CD4-positive, alpha-beta T cell treated with Interleukin-6 at 100 ng/mL for 8 hours (primary cell): ENCODE measurements around the gene IQCH.

Experiments used
- DNase-seq: peaks from one replicate; pipeline ENCODE4 v3.0.0-alpha.2; 2020; ENCODE audit warnings: mixed read lengths, low spot score

IQCH gene

DNA sequence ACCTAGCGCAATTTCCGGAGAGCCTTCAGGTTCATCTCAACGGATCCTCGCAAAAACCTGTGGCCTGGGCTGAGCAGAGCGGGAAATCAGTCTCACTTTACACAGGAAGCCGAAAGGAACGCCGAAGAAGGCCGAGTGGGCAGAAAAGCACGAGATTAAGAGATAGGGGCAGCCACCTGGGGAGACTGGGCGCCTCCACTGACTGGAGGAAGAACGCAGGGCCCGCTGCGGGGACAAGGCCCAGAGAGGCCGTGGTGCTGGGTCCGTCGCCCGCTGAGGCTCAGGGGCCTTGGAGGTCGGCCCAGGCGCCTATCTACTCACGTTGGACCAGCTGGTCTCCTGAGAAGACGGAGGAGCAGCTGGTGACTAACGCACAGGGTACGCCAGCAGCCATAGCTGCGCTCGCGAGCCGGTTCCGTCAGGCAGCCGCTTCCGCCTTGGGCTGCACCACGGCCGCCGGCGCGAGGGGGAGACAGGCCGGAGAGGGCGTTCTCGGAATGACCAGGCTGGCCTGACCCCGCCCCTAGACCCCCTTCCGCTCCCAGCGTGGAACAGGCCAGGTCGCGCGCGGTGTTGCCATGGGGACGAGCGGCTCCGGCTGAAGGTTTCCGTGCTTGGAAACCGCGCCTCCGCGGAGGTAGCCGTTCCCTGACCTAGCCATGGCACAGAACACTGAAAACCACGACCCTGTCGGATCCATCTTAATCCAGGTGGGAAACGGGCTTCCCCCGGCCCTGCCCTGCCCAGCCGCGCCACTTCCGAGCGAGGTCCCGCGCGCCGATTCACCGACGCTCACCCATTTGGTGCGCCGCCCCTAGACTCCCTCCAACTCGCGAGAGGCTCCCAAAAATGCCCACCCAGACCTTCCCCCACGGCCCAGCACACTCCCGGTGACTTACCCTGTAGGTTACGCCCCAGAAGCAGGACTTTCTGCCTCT is at the start of gene IQCH, which contains the start of gene AAGAB:
TSS of gene IQCH (plus strand) at position 549 of the 938 bp plus-strand sequence. CDS start at position 660, 111 bp downstream.
TSS of gene AAGAB (minus strand) at position 424 of the 938 bp plus-strand sequence. CDS start at position 394, 30 bp downstream.
- peak; percentile 96 for DNase-seq

DNA sequence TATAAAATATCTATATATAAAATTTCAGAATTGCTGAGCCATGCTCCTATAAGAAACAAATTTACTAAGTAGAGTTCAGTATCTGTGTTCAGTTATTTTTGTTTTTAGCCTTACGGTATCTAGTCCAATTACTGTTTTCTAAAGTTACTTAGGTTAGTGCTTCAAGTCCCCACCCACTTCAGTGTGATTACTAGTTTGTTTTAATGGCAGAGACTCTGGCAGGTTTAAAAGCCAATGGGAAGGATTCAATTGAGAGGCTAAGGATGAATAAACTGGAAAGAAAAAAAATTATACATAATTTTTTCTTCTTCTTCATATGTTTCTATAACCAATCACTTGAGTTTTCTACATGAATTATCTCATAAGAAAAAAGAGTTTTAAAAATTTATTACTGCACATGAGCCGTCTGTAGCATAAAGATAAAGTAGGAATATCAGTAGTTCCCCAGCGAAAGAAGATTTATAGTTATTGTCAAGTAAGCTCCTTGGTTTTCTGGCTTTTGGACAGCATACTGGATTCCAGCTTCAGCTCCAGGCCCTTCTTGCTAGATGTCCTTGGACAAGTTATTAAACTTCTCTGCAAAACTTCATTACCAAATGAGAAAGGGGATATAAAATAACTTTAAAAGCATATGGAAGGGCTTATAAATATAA is 46.9 kb upstream of the IQCH start:
- DNase-seq: no peak

DNA sequence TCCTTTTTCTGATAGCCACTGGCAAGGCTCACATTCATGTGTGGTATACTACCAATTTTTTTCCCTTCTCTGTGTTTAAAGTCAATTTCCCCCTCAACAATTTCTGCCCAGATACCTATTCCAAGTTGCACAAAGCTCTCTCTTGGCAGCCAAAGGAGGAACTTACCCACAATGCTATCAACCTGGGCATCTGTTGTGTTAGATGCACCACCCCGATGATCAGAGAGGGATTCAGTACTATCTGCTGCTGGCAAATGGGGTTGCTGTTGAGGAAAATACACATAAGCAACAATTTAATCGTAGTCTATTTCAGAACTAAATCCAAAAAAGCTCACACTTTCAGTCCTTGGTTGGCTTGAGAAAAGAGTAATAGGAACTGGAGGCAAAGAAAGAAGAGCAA is 46.2 kb upstream of the IQCH start:
- no peak for DNase-seq

DNA sequence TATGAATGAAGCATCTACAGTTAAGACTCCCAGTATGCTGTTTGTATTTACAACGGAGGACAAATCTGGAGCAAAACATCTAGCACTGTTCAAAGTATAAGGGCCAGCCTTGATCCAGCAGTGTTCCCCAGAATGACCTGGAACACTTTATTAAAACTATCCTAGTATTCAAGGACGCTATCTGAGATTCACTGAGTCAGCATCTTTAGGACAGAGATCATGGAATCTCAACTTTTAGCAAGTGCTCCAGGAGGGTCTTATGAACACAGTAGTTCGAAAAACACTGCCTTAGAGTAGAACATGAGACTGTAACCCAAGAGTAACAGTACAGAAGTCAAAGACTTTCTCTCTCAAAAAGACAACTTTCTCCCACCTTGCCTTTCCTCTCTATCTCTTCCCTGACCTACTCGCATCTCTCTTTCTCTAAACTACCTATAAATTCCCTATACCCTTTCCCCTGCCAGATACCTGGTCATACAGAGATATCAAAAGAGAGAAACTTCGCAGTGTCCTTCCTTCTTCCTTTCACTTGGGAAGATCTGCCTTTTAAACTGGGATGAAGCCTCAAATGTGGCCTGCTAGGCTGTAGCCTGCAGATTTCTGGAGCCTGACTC is 43.9 kb upstream of the IQCH start:
- DNase-seq: no peak

DNA sequence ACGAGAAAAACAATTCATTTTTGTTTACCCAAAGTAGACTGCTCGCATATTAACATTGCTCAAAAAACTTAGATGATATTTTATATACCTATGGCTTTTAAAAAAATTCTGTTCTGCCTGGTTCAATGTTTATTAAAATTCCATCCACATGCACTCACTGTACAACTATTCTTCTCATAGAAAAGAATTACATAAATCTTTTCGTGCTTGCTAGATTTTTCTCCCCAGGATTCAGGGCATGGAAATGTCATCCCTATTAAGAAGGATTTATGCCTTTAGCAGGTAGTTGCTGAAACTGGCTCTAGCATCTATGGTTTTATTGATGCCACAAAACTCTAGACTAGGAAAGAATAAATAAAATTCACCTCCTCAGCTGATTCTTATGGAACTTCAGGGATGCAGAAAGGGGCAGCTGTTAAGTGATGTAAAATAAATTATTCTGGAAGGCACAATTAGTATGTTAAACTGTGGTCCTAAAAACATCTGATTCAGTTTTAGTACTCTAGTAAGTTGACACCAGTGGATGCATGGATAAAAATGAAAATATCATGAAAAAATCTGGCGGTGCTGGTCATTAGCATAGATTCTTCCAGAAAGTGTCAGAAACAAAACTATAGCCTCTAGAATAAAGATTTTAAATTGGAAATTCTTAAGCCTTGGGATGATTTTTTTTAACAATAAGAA is 41.8 kb upstream of the IQCH start:
- no peak for DNase-seq

DNA sequence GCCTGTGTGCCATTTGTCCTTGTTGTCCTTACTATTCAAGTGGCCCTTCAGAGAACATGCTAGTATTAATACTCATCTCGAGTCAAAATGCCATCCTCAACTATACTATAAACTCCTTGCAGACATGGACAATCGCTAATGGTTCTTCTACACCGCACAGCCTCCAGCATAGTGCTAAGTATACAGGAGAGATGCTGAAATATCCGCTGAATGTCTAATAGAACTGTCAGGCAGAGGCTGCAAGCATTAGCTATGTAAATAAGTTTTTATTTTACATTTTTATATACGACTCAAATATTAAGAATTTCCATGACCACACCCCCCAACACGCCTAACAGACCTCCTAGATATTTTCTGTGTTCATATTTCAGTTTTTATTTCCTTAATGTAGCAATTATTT is 39.5 kb upstream of the IQCH start:
- DNase-seq: no peak

DNA sequence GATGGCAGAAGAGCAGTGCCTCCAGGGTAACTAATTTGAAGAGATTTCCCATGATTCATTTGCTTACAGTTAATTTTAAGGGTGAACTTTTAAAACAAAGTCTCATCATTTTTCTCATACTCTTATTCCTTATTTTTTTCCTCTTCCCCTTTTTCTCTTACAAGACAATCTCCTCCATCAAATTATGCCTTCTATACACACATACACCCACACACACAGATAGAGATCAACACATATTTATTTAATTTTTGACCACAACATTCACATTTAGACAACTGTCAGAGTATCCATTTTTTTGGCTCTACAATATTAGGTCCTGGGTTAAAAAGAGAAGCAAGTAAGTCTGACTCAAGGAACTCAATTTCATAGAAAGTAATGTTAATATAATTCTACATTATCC is 37.7 kb upstream of the IQCH start:
- no peak for DNase-seq

DNA sequence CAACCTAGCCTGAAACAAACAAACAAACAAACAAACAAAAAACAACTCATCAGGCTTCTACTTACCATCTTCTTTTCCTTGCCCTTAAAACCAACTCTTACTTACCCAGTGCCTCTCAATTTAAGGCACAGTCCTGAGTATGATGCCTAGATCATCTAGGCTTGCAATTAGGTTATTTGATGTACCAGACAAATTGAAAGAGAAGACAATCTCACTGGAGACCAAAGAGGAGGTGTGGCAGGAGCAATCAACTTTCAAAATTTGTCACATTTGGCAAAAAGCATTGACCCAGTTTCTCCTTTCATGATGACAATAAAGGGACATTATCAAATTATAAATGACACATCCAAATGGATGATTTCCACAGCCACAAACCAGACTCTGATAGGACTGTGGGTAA is 36.2 kb upstream of the IQCH start:
- DNase-seq: no peak

DNA sequence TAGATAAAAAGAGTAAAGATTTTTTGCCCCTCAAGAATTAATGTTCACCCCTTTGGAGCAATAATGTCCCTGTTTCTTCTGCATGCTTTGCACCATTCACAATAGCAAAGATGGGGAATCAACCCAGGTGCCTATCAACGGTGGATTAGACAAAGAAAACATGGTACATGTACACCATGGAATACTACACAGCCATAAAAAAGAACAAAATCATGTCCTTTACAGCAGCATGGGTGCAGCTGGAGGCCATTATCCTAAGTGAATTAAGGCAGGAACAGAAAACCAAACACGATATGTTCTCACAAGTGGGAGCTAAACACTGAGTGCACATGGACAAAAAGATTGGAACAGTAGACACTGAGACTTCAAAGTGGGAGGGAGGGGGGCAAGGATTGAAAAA is 35.3 kb upstream of the IQCH start:
- DNase-seq: no peak

DNA sequence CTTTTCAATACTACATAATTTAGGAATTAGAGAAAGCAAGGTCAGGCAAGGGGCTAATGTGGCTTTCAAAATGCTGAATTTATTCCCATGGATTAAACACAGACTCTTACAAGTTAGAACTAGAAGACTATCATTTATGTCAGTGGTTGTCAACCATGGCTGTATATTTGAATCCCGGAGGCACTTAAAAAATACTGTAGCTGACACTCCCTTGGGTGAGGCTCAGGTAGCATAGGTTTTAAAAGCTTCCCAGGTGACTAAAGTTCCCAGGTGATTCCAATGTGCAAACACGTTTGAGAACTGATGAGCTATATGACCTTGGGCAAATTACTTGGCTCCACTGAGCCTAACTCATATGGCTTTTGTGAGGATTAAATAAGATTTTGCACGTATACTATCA is 29.7 kb upstream of the IQCH start:
- no peak for DNase-seq

DNA sequence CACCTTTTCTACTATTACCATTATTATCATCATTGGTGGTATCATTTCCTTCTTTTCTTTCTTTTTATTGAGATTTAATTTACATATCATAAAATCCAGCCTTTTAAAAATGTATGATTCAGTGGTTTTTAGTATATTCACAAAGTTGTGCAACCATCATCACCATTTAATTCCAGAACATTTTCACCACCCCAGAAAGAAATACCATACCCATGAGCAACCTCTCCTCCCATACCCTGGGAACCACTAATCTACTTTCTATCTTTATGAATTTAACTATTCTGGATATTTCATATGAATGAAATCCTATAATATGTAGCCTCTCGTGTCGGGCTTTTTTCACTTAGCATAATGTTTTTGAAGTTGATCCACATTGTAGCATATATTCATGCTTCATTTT is 29.2 kb upstream of the IQCH start:
- DNase-seq: no peak

DNA sequence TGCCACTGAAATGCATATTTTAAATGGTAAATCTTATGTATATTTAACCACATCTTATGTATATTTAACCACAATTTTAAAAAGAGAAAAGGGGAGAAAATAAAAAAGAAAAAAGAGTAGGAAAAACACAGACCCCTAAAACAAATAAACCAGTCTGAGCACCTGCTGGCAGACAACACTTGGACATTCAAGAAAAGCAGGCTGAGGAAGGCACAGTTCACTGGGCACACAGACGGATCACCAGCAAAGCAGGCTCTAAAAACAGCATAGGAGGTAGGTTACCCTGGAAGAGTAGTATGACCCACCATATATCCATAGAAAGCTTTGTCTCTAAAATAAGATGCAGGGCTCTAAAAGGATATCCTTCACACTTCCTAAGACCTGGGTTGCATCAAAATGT is 27.2 kb upstream of the IQCH start:
- DNase-seq: no peak

DNA sequence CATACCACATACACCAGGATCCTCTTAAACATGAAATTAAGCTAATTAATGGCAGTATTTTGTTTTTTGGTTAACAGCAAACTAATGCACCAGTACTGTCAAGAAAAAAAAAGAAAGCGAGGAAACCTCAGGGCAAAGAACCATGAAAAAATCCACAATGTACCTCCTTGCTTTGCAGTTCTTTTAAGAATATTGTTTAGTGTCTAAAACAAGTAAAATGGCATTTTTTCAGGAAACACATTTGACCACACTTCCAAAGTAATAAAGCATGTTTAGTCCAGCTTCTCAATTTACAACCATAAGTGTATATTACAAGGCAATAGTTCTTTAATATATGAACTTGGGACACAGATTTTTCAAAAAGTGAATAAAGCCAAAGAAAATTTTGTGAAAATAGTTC is 26.7 kb upstream of the IQCH start:
- DNase-seq: no peak

DNA sequence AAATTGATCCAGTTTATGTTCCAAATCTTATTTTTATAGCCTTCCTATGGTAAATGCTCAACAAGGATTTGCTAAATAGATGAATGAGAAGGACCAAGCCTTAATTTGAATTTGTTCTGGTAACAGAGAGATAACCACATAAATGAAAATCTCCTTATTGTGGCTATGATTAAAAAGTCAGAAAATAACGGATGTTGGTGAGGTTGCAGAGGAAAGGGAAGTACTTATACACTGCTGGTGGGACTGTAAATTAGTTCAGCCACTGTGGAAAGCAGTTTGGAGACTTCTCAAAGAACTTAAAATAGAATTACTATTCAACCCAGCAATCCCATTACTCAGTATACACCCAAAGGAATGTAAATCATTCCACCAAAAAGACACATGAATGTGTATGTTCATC is 26.3 kb upstream of the IQCH start:
- no peak for DNase-seq

DNA sequence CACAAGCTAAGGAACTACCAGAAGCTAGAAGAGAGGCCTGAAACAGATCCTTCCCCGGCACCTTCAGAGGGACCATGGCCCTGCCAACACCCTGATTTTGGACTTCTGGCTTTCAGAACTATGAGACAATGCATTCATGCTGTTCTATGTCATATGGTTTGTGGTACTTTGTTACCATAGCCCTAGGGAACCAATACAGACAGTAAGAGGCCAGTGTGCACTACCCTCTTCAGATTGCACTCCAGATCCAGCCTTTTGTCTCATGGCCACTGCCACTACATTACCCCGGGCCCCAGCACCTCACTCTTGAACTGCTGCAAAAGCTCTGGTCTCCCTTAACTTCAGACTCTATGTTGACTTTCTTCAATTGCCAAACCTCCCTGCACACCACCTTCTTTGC is 24.1 kb upstream of the IQCH start:
- no peak for DNase-seq

DNA sequence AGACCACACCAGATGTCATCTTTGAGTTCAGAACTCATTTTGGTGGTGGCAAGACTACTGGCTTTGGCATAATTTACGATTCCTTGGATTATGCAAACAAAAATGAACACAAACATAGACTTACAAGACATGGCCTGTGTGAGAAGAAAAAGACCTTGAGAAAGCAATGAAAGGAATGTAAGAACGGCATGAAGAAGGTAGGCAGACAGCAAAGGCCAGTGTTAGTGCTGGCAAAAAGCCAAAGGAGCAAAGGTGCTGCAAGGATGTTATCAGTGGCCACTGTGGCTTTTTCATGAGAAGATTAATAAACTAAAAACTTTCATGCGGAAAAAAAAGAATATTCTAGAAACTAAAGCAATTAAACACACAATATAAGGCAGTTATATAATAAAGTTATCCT is 22.0 kb upstream of the IQCH start:
- no peak for DNase-seq

DNA sequence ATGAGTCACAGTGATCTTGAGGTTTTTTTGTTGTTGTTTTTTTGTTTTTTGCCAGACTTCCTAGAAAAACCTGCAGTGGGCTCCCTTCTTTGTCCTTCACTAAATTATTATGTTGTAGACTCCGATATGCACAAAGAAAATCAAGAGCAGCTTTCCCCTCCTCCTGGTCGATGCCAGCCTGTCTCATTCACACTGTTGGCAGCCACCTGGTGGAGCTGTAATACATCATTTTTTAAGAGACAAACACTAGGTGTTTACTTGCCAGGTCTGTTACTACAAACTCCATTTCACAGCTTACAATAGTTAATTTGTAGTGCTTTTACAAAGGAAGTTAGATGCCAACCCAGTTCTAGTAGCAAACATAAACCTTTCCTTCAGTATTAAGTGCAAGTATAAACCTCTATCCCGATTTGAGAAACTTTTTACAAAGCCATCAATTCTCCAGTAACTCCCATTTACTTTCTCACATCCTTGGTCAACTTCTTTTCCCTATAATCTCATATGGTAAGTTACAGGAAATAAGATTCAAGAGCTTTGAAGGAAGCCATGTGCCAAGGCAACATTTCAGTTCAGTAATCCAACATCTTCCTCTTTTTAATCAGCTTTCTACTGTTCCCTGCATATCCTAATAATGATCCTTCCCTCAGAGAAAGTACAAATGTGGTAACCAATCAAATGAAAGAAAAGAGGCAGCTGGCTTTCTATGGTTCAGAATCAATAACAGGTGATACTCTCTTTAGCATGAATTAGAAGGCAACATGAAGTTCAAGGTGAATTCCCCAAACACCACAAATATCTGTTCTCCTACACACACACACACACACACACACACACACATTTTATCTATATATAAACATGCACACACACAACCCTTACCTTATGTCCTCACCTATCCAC is 14.1 kb upstream of the IQCH start:
- peak; percentile 41 for DNase-seq

DNA sequence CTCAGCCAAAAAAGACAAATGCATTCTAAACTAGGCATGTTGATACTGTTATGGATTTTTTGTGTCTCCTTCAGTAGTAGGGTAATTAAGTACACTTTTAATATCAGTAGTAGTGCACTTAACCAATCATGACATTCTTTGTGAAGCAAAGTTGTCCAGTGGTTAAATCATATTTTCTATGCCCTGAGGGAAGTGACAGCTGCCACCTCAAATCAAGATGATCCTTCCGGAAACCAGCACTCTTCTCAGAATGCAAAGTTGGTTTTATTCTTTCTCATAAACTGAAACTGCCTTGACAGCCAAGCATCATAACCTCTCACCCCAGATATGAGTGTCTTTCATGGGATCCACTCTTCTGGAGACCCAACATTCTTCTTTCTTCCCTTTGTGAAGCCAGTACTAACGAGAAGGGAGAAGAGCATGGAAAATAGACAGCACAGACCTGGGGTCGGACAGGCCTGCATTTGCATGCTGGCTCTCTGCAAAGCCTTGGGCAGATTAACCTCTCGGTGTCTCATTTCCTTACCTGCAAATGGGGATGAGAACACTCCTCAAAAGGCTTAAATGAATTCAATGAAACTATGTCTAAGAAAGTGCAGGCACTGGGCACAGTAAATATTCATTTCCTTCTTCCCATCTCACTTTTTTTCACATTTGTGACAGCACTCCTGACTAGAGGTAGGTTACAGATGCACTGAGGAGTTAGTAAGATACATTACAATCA is 13.3 kb upstream of the IQCH start:
- peak; percentile 15 for DNase-seq

DNA sequence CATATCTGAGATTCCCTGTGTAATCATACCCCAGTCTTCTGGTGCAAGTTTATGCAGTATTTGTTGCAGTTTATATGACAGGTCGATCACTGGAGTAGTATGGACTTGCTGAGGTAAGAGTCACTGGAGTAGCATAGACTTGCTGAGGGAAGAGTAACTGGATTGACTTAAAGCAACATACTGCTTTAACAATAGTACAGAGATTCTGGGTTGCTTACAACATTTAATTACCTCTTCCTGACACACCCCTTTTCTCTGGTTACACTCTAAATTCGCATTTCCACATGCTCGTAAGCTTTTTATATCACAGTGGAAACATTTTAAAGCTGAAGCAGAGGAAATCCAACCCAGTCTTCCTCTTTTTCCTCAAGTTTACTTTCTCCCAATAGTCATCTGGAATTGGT is 11.9 kb upstream of the IQCH start:
- no peak for DNase-seq

DNA sequence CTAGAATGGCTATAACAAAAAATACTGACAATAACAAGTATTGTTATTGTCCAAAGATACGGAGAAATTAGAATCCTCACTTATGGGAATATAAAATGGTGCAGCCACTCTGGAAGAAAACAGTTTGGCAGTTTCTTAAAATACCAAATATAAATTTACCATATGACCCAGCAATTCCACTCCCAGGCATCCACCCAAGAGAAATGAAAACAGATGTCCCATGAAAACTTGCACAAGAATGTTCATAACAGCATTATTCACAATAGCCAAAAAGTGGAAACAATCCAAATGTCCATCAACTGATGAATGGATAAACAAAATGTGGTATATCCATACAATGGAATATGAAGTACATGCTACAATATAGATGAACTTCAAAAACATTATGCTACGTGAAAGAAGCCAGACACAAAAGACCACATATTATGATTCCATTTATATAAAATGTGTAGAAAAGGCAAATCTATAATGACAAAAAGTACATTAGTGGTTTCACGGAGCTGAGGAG is 9.6 kb upstream of the IQCH start:
- DNase-seq: no peak
